LNCaP clone FGC (cell line): ENCODE data around the gene TP53TG5.
A peak's percentile ranks its signal among the peaks of the same experiment; 100 is the strongest.

Experiments
- DNase-seq: peaks from one replicate; pipeline ENCODE4 v3.0.0-alpha.2; 2011; ENCODE audit warnings: low read depth
- H3K4me3 ChIP-seq: 2 replicates; pipeline ENCODE4 v1.5.1; 2011; ENCODE audit warnings: mild to moderate bottlenecking, low read depth, low read length, control low read depth
- CTCF ChIP-seq: IDR thresholded peaks from 2 replicates; pipeline ENCODE4 v1.5.1; 2012; ENCODE audit warnings: mild to moderate bottlenecking; ENCODE audit not compliant: control insufficient read depth, insufficient read depth; ENCODE audit errors: extremely low read depth

Gene TP53TG5

GRCh38 chr20:45345104-45345936 is 32.8 kb downstream of the TP53TG5 start:
- peak overlapping the region; percentile 36 for H3K4me3 ChIP-seq
- DNase-seq = peak; percentile 65
- no peak for TF ChIP-seq CTCF

GRCh38 chr20:45344168-45344860 is 33.8 kb downstream of the TP53TG5 start:
- H3K4me3 ChIP-seq = no peak overlapping the region
- TF ChIP-seq CTCF = no peak
- DNase-seq = no peak

- H3K4me3 ChIP-seq = peak overlapping the region; percentile 48
- DNase-seq = peak; percentile 66
- TF ChIP-seq CTCF = no peak
Measured at GRCh38 chr20:45343532-45344167, 34.5 kb downstream of the TP53TG5 start.

GRCh38 chr20:45342855-45343531 is 35.1 kb downstream of the TP53TG5 start:
- no peak for TF ChIP-seq CTCF
- DNase-seq = peak; percentile 68
- peak overlapping the region; percentile 48 for H3K4me3 ChIP-seq

- no peak for TF ChIP-seq CTCF
- H3K4me3 ChIP-seq = peak overlapping the region; percentile 48
- DNase-seq = no peak
Measured at GRCh38 chr20:45341939-45342854, 35.9 kb downstream of the TP53TG5 start.

- DNase-seq = no peak
- TF ChIP-seq CTCF = no peak
- peak overlapping the region; percentile 48; the same call in 1 of the 2 replicates for H3K4me3 ChIP-seq
Measured at GRCh38 chr20:45341579-45341938, 36.6 kb downstream of the TP53TG5 start.
